ENCODE data around the gene ZMPSTE24.
A peak's percentile ranks its signal among the peaks of the same experiment; 100 is the strongest.
"Not testable (repeated sequence)": the region's sequence is repeated elsewhere in the genome, so short reads cannot be mapped to it uniquely, and the experiment has no call there.

The ZMPSTE24 gene

GRCh38 chr1:40318970-40319621 lies 61.1 kb downstream of the ZMPSTE24 start:
- no peak for DNase-seq

GRCh38 chr1:40331403-40331802 lies 73.4 kb downstream of the ZMPSTE24 start:
- DNase-seq: not testable (repeated sequence)

GRCh38 chr1:40332695-40333094 lies 74.7 kb downstream of the ZMPSTE24 start:
- no peak for DNase-seq

- DNase-seq: no peak
These were observed 79.4 kb downstream of the ZMPSTE24 start for GRCh38 chr1:40337443-40337842.

- DNase-seq: peak; percentile 55 to 88
These were observed 80.8 kb downstream of the ZMPSTE24 start for GRCh38 chr1:40338745-40339419.

GRCh38 chr1:40339420-40340323 lies 81.6 kb downstream of the ZMPSTE24 start:
- no peak for DNase-seq

GRCh38 chr1:40341491-40342380 lies 83.7 kb downstream of the ZMPSTE24 start:
- DNase-seq: no peak

- DNase-seq: not testable (repeated sequence)
These were observed 84.3 kb downstream of the ZMPSTE24 start for GRCh38 chr1:40342381-40342717.

All from NCI-H524 (cell line).